ENCODE measurements around the gene AFM. TPM values are rescaled to one million over a fixed set of nuclear protein-coding genes. Genes with fewer than 3 reads are reported as not detected.

The AFM gene
- total RNA-seq, 2 donors from 2014 or later = not detected

- Mint-ChIP-seq H3K27ac (no peak overlapping the region), H3K9me3 (no peaks in the 10 kb centered on the region), H3K4me1 (ENCODE audit: low read depth in 2 of 2) (no peaks in the 10 kb centered on the region), H3K27me3 (no peaks in the 10 kb centered on the region), H3K4me3 (no peak overlapping the region), H3K36me3 (no peaks in the 10 kb centered on the region)
- no peak for ATAC-seq
- DNase-seq (ENCODE audit: low spot score) = no peak
These were observed 39.3 kb upstream of the AFM start for GRCh38 chr4:73442275-73442674.

GRCh38 chr4:73443224-73443623, 38.3 kb upstream of the AFM start:
- no peak for DNase-seq (ENCODE audit: low spot score)
- Mint-ChIP-seq H3K27ac (no peak overlapping the region), H3K9me3 (no peaks in the 10 kb centered on the region), H3K4me1 (ENCODE audit: low read depth in 2 of 2) (no peaks in the 10 kb centered on the region), H3K36me3 (no peaks in the 10 kb centered on the region), H3K4me3 (no peak overlapping the region), H3K27me3 (no peaks in the 10 kb centered on the region)
- ATAC-seq = no peak

- no peaks in the 10 kb centered on the region for H3K4me1 Mint-ChIP-seq (ENCODE audit: low read depth in 2 of 2)
- no peak overlapping the region for H3K27ac Mint-ChIP-seq
- no peaks in the 10 kb centered on the region for H3K9me3 Mint-ChIP-seq
- H3K4me3 Mint-ChIP-seq = no peak overlapping the region
- DNase-seq (ENCODE audit: low spot score) = no peak
- ATAC-seq = no peak
- no peaks in the 10 kb centered on the region for H3K36me3 Mint-ChIP-seq
- H3K27me3 Mint-ChIP-seq = no peaks in the 10 kb centered on the region
These were observed 35.9 kb upstream of the AFM start for GRCh38 chr4:73445383-73446335.

GRCh38 chr4:73446336-73446938, 35.1 kb upstream of the AFM start:
- Mint-ChIP-seq H3K36me3 (no peaks in the 10 kb centered on the region), H3K4me3 (no peak overlapping the region), H3K9me3 (no peaks in the 10 kb centered on the region), H3K4me1 (ENCODE audit: low read depth in 2 of 2) (no peaks in the 10 kb centered on the region), H3K27ac (no peak overlapping the region), H3K27me3 (no peaks in the 10 kb centered on the region)
- ATAC-seq (no peak), DNase-seq (ENCODE audit: low spot score) (no peak)

- H3K36me3 Mint-ChIP-seq = no peaks in the 10 kb centered on the region
- H3K27me3 Mint-ChIP-seq = no peaks in the 10 kb centered on the region
- no peak for ATAC-seq
- H3K4me1 Mint-ChIP-seq (ENCODE audit: low read depth in 2 of 2) = no peaks in the 10 kb centered on the region
- no peak overlapping the region for H3K27ac Mint-ChIP-seq
- H3K9me3 Mint-ChIP-seq = no peaks in the 10 kb centered on the region
- no peak for DNase-seq (ENCODE audit: low spot score)
- H3K4me3 Mint-ChIP-seq = no peak overlapping the region
These were observed 33.9 kb upstream of the AFM start for GRCh38 chr4:73447671-73448070.

- ATAC-seq (no peak), DNase-seq (ENCODE audit: low spot score) (no peak)
- no peaks in the 10 kb centered on the region for H3K27me3 Mint-ChIP-seq
- no peak overlapping the region for H3K4me3 Mint-ChIP-seq
- H3K27ac Mint-ChIP-seq = no peak overlapping the region
- H3K36me3 Mint-ChIP-seq = no peaks in the 10 kb centered on the region
- H3K9me3 Mint-ChIP-seq = no peaks in the 10 kb centered on the region
- no peaks in the 10 kb centered on the region for H3K4me1 Mint-ChIP-seq (ENCODE audit: low read depth in 2 of 2)
These were observed 32.9 kb upstream of the AFM start for GRCh38 chr4:73448448-73449203.

- Mint-ChIP-seq H3K4me3 (no peak overlapping the region), H3K36me3 (no peaks in the 10 kb centered on the region), H3K4me1 (ENCODE audit: low read depth in 2 of 2) (no peaks in the 10 kb centered on the region), H3K9me3 (no peaks in the 10 kb centered on the region), H3K27me3 (no peaks in the 10 kb centered on the region), H3K27ac (no peak overlapping the region)
- ATAC-seq = no peak
- no peak for DNase-seq (ENCODE audit: low spot score)
These were observed 31.0 kb upstream of the AFM start for GRCh38 chr4:73450398-73451004.

GRCh38 chr4:73451404-73451803, 30.1 kb upstream of the AFM start:
- no peaks in the 10 kb centered on the region for H3K36me3 Mint-ChIP-seq
- H3K4me3 Mint-ChIP-seq = no peak overlapping the region
- no peak overlapping the region for H3K27ac Mint-ChIP-seq
- ATAC-seq (no peak), DNase-seq (ENCODE audit: low spot score) (no peak)
- peaks cover 0 to 5% of the 10 kb centered on the region in 2 donors for H3K27me3 Mint-ChIP-seq
- no peaks in the 10 kb centered on the region for H3K4me1 Mint-ChIP-seq (ENCODE audit: low read depth in 2 of 2)
- peaks cover 3% of the 10 kb centered on the region for H3K9me3 Mint-ChIP-seq

GRCh38 chr4:73451981-73452747, 29.4 kb upstream of the AFM start:
- peaks cover 4% of the 10 kb centered on the region for H3K9me3 Mint-ChIP-seq
- H3K4me1 Mint-ChIP-seq (ENCODE audit: low read depth in 2 of 2) = no peaks in the 10 kb centered on the region
- H3K4me3 Mint-ChIP-seq = no peak overlapping the region
- H3K27me3 Mint-ChIP-seq = peaks cover 0 to 7% of the 10 kb centered on the region in 2 donors
- H3K36me3 Mint-ChIP-seq = no peaks in the 10 kb centered on the region
- no peak overlapping the region for H3K27ac Mint-ChIP-seq
- DNase-seq (ENCODE audit: low spot score) = no peak
- ATAC-seq = no peak

- H3K36me3 Mint-ChIP-seq = no peaks in the 10 kb centered on the region
- no peak overlapping the region for H3K4me3 Mint-ChIP-seq
- H3K9me3 Mint-ChIP-seq = peaks cover 8% of the 10 kb centered on the region
- no peak for ATAC-seq
- no peak for DNase-seq (ENCODE audit: low spot score)
- no peak overlapping the region for H3K27ac Mint-ChIP-seq
- no peaks in the 10 kb centered on the region for H3K4me1 Mint-ChIP-seq (ENCODE audit: low read depth in 2 of 2)
- peaks cover 0 to 7% of the 10 kb centered on the region in 2 donors for H3K27me3 Mint-ChIP-seq
These were observed 28.4 kb upstream of the AFM start for GRCh38 chr4:73452953-73453700.

- Mint-ChIP-seq H3K27me3 (peaks cover 0 to 7% of the 10 kb centered on the region in 2 donors), H3K36me3 (no peaks in the 10 kb centered on the region), H3K27ac (no peak overlapping the region), H3K9me3 (peaks cover 11% of the 10 kb centered on the region), H3K4me1 (ENCODE audit: low read depth in 2 of 2) (no peaks in the 10 kb centered on the region), H3K4me3 (no peak overlapping the region)
- ATAC-seq = no peak
- no peak for DNase-seq (ENCODE audit: low spot score)
These were observed 27.9 kb upstream of the AFM start for GRCh38 chr4:73453701-73454005.

GRCh38 chr4:73454920-73455319, 26.6 kb upstream of the AFM start:
- Mint-ChIP-seq H3K36me3 (no peaks in the 10 kb centered on the region), H3K27ac (no peak overlapping the region), H3K27me3 (peaks cover 0 to 7% of the 10 kb centered on the region in 2 donors), H3K4me3 (no peak overlapping the region), H3K4me1 (ENCODE audit: low read depth in 2 of 2) (no peaks in the 10 kb centered on the region), H3K9me3 (peaks cover 12% of the 10 kb centered on the region)
- ATAC-seq = no peak
- DNase-seq (ENCODE audit: low spot score) = no peak
